Nephron (organoid): ENCODE data around the gene TIMM10.

Source experiments
- H3K27ac Mint-ChIP-seq, 3 experiments: 2 replicates each; pipeline ENCODE4 v1.8.0; 2020; ENCODE audit warnings: mixed read lengths in 3 of 3, mild to moderate bottlenecking in 2 of 3, moderate library complexity in 1 of 3
- H3K27me3 Mint-ChIP-seq: 2 replicates; pipeline ENCODE4 v1.8.0; 2021; ENCODE audit warnings: low read depth, mild to moderate bottlenecking, moderate library complexity, mixed read lengths
- H3K36me3 Mint-ChIP-seq: 2 replicates; pipeline ENCODE4 v1.8.0; 2020; ENCODE audit warnings: low read depth, mixed read lengths
- H3K4me1 Mint-ChIP-seq: 2 replicates; pipeline ENCODE4 v1.8.0; 2020; ENCODE audit warnings: mixed read lengths
- H3K4me3 Mint-ChIP-seq, 3 experiments: 2 replicates each; pipeline ENCODE4 v1.8.0; 2020; ENCODE audit warnings: mild to moderate bottlenecking in 3 of 3, mixed read lengths in 3 of 3, moderate library complexity in 2 of 3
- H3K9me3 Mint-ChIP-seq: 2 replicates; pipeline ENCODE4 v1.8.0; 2020; ENCODE audit warnings: mixed read lengths
- CTCF ChIP-seq, 3 experiments: fragments of 200-600 bp; sonication (generic); IDR thresholded peaks; one replicate each; pipeline ENCODE4 v1.5.0; 2021; ENCODE audit warnings: antibody characterized with exemption in 3 of 3; ENCODE audit not compliant: unreplicated experiment in 3 of 3

Gene TIMM10

GRCh38 chr11:57490456-57491248, 39.9 kb downstream of the TIMM10 start:
- TF ChIP-seq CTCF (IDR thresholded peaks at IDR 0.05; ENCODE audit: unreplicated experiment in 3 of 3) = no peak
- Mint-ChIP-seq H3K27ac (no peak overlapping the region), H3K36me3 (no peaks in the 10 kb centered on the region), H3K9me3 (no peaks in the 10 kb centered on the region), H3K4me1 (peaks cover 31% of the 10 kb centered on the region), H3K4me3 (no peak overlapping the region), H3K27me3 (no peaks in the 10 kb centered on the region)

GRCh38 chr11:57487920-57488659, 42.5 kb downstream of the TIMM10 start:
- H3K27ac Mint-ChIP-seq = peak overlapping the region; percentile 20 to 73 (median 59)

GRCh38 chr11:57487021-57487778, 43.4 kb downstream of the TIMM10 start:
- TF ChIP-seq CTCF (IDR thresholded peaks at IDR 0.05; ENCODE audit: unreplicated experiment in 3 of 3) = no peak
- H3K27ac Mint-ChIP-seq = peak overlapping the region in 1 of 3 experiments; percentile 20
- no peaks in the 10 kb centered on the region for H3K36me3 Mint-ChIP-seq
- H3K4me1 Mint-ChIP-seq = peaks cover 24% of the 10 kb centered on the region
- peaks cover 14% of the 10 kb centered on the region for H3K27me3 Mint-ChIP-seq
- no peaks in the 10 kb centered on the region for H3K9me3 Mint-ChIP-seq
- no peak overlapping the region for H3K4me3 Mint-ChIP-seq

More at GRCh38 chr11:57487920-57488659, 42.5 kb downstream of the TIMM10 start:
- peaks cover 24% of the 10 kb centered on the region for H3K4me1 Mint-ChIP-seq
- no peak for TF ChIP-seq CTCF (IDR thresholded peaks at IDR 0.05; ENCODE audit: unreplicated experiment in 3 of 3)
- no peaks in the 10 kb centered on the region for H3K9me3 Mint-ChIP-seq
- peaks cover 9% of the 10 kb centered on the region for H3K27me3 Mint-ChIP-seq
- H3K36me3 Mint-ChIP-seq = no peaks in the 10 kb centered on the region
- H3K4me3 Mint-ChIP-seq = no peak overlapping the region

- H3K4me3 Mint-ChIP-seq = no peak overlapping the region
- no peak for TF ChIP-seq CTCF (IDR thresholded peaks at IDR 0.05; ENCODE audit: unreplicated experiment in 3 of 3)
- H3K27me3 Mint-ChIP-seq = peaks cover 32% of the 10 kb centered on the region
- peaks cover 22% of the 10 kb centered on the region for H3K4me1 Mint-ChIP-seq
- no peaks in the 10 kb centered on the region for H3K9me3 Mint-ChIP-seq
- H3K36me3 Mint-ChIP-seq = no peaks in the 10 kb centered on the region
- no peak overlapping the region for H3K27ac Mint-ChIP-seq
Observed at GRCh38 chr11:57485217-57485990, 45.1 kb downstream of the TIMM10 start.

GRCh38 chr11:57484141-57484710, 46.3 kb downstream of the TIMM10 start:
- peaks cover 43% of the 10 kb centered on the region for H3K27me3 Mint-ChIP-seq
- H3K4me1 Mint-ChIP-seq = peaks cover 23% of the 10 kb centered on the region
- H3K36me3 Mint-ChIP-seq = no peaks in the 10 kb centered on the region
- H3K27ac Mint-ChIP-seq = no peak overlapping the region
- TF ChIP-seq CTCF (IDR thresholded peaks at IDR 0.05; ENCODE audit: unreplicated experiment in 3 of 3) = no peak
- H3K4me3 Mint-ChIP-seq = no peak overlapping the region
- no peaks in the 10 kb centered on the region for H3K9me3 Mint-ChIP-seq
